Neural cell (in vitro differentiated cells): ENCODE measurements around the gene JDP2.

Experiments
- CTCF ChIP-seq: fragments of 450-650 bp; IDR thresholded peaks from 2 replicates; pipeline ENCODE4 v1.5.1; 2014; ENCODE audit warnings: antibody characterized with exemption, mild to moderate bottlenecking, moderate library complexity; ENCODE audit not compliant: poor library complexity, severe bottlenecking
- POLR2AphosphoS5 ChIP-seq: IDR thresholded peaks from 2 replicates; pipeline ENCODE4 v1.6.1; 2012
- SMC3 ChIP-seq: fragments of 450-650 bp; conservative IDR thresholded peaks from 2 replicates; pipeline ENCODE4 v1.6.1; 2014; ENCODE audit warnings: antibody characterized with exemption, mild to moderate bottlenecking, moderate library complexity; ENCODE audit not compliant: poor library complexity
- TAF1 ChIP-seq: IDR thresholded peaks from 2 replicates; pipeline ENCODE4 v1.6.1; 2012; ENCODE audit warnings: low read depth

- TF ChIP-seq CTCF, result no peak
- no peak for TF ChIP-seq POLR2AphosphoS5
- TF ChIP-seq SMC3, result no peak
- no peak for TF ChIP-seq TAF1
Observed at GRCh38 chr14:75402867-75403413, 24.9 kb upstream of the JDP2 start.
